Measurements from ENCODE around the gene PTPN11. TPM values are rescaled to one million over a fixed set of nuclear protein-coding genes. Genes with fewer than 3 reads are reported as not detected.

PTPN11 gene
- polyA plus RNA-seq, 1 of the 3 experiments (the other 2 are of a cell fraction): 48.3 TPM

DNA sequence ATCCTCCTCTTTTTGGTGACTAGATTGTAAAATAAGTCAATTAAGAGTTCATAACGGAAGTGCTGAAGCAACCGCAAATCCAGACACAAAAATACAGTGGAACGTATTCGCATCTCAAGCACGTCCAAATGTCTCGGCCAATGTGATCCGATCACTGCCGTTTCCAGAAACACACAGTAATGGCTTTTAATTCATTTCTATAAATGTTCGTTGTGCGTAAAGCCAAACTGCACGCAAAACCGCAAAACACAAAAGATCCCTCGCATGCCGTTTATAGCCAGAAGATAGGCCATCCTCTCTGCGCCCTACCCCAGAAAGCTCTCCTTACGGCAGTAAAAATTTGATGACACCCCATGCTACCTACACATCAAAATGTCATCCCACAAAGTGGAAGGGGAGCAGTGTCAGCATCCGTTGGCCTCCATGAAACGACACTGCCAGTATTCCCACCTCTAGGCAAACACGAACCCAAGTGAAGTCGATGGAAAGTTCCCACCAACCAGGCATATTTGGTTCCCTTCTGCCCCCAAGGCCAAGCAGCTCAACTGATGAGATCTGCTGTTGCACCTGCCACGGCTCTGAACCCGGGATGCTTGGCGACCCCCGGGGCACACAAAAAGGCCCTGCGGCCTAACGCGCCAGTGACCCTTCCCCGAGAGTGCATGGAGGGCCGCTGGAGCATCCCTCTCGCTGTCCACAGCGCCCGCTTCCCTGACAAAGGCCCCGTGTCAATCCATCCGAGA lies 37.9 kb upstream of the PTPN11 start:
- Histone ChIP-seq H3K9ac (peak overlapping the region; percentile 70), H2AFZ (ENCODE audit: low read depth) (peak overlapping the region; percentile 85; the same call in 1 of the 2 replicates), H4K20me1 (ENCODE audit: insufficient read depth) (peaks cover 13% of the 10 kb centered on the region; the same call in 1 of the 2 replicates), H3F3A (replicated peaks; ENCODE audit: insufficient read depth) (no peaks in the 10 kb centered on the region), H3K27me3 (ENCODE audit: insufficient read depth) (no peaks in the 10 kb centered on the region), H3K4me3 (ENCODE audit: low read depth in 2 of 2, low read length in 1 of 2) (peak overlapping the region; percentile 67 to 96), H3K36me3 (replicated peaks in 1 of 2; ENCODE audit: control insufficient read depth in 1 of 2, insufficient read depth in 2 of 2, low read length in 1 of 2) (no peaks in the 10 kb centered on the region), H3K9me3 (no peaks in the 10 kb centered on the region), H3K9me2 (no peaks in the 10 kb centered on the region), H3K79me2 (ENCODE audit: insufficient read depth) (peaks cover 62% of the 10 kb centered on the region), H3K27ac (ENCODE audit: low read depth in 2 of 2, low read length in 1 of 2) (peak overlapping the region; percentile 58 to 66), H3K4me1 (ENCODE audit: control insufficient read depth in 1 of 2, insufficient read depth in 2 of 2, low read depth in 1 of 2, low read length in 1 of 2) (peaks cover 0 to 8% of the 10 kb centered on the region in 2 experiments; a peak in 1 of 4 replicates), H3K4me2 (peak overlapping the region; percentile 93)
- POLR2A ChIA-PET: no interaction called here
- peak; percentile 65 for DNase-seq
- WGBS (ENCODE audit: low lambda C conversion rate): 37% methylated on average over 33 of the region's 34 CpGs
- CTCF ChIA-PET: interaction anchor here (0.8 kb wide), 1 partner anchor 126 kb away, joined by 3 read pairs; no protein-coding TSS in a partner anchor
- TF ChIP-seq MXI1 (IDR thresholded peaks at IDR 0.05; ENCODE audit: low read depth, low read length) (peak; percentile 15), EZH2phosphoT487 (IDR thresholded peaks at IDR 0.05; ENCODE audit: borderline replicate concordance, low read depth) (no peak), TAF1 (IDR thresholded peaks at IDR 0.05; ENCODE audit: borderline replicate concordance, low read depth, low read length) (no peak), EP300 (IDR thresholded peaks at IDR 0.05; ENCODE audit: borderline replicate concordance in 1 of 2, low read depth in 1 of 2, low read length in 1 of 2) (no peak)
- TF ChIP-seq, protein P1, sequence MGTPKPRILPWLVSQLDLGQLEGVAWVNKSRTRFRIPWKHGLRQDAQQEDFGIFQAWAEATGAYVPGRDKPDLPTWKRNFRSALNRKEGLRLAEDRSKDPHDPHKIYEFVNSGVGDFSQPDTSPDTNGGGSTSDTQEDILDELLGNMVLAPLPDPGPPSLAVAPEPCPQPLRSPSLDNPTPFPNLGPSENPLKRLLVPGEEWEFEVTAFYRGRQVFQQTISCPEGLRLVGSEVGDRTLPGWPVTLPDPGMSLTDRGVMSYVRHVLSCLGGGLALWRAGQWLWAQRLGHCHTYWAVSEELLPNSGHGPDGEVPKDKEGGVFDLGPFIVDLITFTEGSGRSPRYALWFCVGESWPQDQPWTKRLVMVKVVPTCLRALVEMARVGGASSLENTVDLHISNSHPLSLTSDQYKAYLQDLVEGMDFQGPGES (IDR thresholded peaks at IDR 0.05; ENCODE audit: low read depth, low read length): no peak
- TF ChIP-seq, protein P2, sequence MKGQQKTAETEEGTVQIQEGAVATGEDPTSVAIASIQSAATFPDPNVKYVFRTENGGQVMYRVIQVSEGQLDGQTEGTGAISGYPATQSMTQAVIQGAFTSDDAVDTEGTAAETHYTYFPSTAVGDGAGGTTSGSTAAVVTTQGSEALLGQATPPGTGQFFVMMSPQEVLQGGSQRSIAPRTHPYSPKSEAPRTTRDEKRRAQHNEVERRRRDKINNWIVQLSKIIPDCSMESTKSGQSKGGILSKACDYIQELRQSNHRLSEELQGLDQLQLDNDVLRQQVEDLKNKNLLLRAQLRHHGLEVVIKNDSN (IDR thresholded peaks at IDR 0.05; ENCODE audit: borderline replicate concordance, low read depth): no peak

DNA sequence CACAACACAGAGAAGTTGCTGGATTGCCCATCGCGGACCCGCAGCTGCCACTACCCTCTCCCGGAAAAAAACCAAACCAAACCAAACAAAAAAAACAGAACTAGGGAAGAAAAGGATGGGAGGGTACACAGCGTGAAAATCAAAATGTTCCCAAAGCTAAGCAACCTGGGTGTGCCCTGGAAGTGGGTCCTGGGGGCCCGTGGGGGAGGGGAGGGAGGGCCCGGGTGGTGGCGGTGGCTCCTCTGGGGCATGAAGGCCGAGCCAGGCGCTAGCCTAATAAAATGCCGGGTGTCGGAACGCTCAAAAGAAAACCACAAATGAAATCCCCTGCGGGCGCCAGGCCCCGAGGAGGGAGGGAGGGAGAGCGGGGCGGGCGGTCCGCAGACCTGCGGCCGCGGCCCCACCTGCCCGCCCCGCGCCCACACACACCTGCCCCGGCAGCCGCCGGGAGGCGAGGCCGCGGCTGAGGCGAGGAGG lies 37.3 kb upstream of the PTPN11 start:
- peaks cover 56% of the 10 kb centered on the region for H3K79me2 ChIP-seq (ENCODE audit: insufficient read depth)
- no peaks in the 10 kb centered on the region for H3K27me3 ChIP-seq (ENCODE audit: insufficient read depth)
- peak overlapping the region; percentile 58 to 66 for H3K27ac ChIP-seq (ENCODE audit: low read depth in 2 of 2, low read length in 1 of 2)
- peak overlapping the region; percentile 70 for H3K9ac ChIP-seq
- H3K4me3 ChIP-seq (ENCODE audit: low read depth in 2 of 2, low read length in 1 of 2): peak overlapping the region; percentile 67 to 96
- POLR2A ChIA-PET: interaction anchor here (0.6 to 0.8 kb wide), 2 partner anchors 37 to 53 kb away, joined by 3 read pairs; partner anchors contain the start of gene PTPN11
- no peaks in the 10 kb centered on the region for H3F3A ChIP-seq (replicated peaks; ENCODE audit: insufficient read depth)
- no peak for DNase-seq
- H3K9me3 ChIP-seq: no peaks in the 10 kb centered on the region
- peaks cover 0 to 8% of the 10 kb centered on the region in 2 experiments; a peak in 1 of 4 replicates for H3K4me1 ChIP-seq (ENCODE audit: control insufficient read depth in 1 of 2, insufficient read depth in 2 of 2, low read depth in 1 of 2, low read length in 1 of 2)
- WGBS (ENCODE audit: low lambda C conversion rate): 2% methylated on average over 10 of the region's 33 CpGs
- CTCF ChIA-PET: interaction anchor here (0.8 kb wide), 2 partner anchors 127 to 183 kb away, joined by 3 read pairs; no protein-coding TSS in a partner anchor
- peak overlapping the region; percentile 85; the same call in 1 of the 2 replicates for H2AFZ ChIP-seq (ENCODE audit: low read depth)
- H3K36me3 ChIP-seq (replicated peaks in 1 of 2; ENCODE audit: control insufficient read depth in 1 of 2, insufficient read depth in 2 of 2, low read length in 1 of 2): no peaks in the 10 kb centered on the region
- H3K9me2 ChIP-seq: no peaks in the 10 kb centered on the region
- TF ChIP-seq MXI1 (IDR thresholded peaks at IDR 0.05; ENCODE audit: low read depth, low read length) (0 out of 2 replicates have a peak, but pooled peaks have one; percentile 4), GATA2 (CRISPR knock-in tag; IDR thresholded peaks at IDR 0.05) (no peak), JUND (IDR thresholded peaks at IDR 0.05) (no peak), TAF1 (IDR thresholded peaks at IDR 0.05; ENCODE audit: borderline replicate concordance, low read depth, low read length) (no peak)
- peaks cover 13% of the 10 kb centered on the region; the same call in 1 of the 2 replicates for H4K20me1 ChIP-seq (ENCODE audit: insufficient read depth)
- H3K4me2 ChIP-seq: peak overlapping the region; percentile 93

Data from SK-N-SH (cell line).